ENCODE measurements around the gene CAV1. TPM values are rescaled to one million over a fixed set of nuclear protein-coding genes. Genes with fewer than 3 reads are reported as not detected.

CAV1 gene
- total RNA-seq, 4 donors from 2014 or later: 445 to 895 (median 578) TPM

DNA sequence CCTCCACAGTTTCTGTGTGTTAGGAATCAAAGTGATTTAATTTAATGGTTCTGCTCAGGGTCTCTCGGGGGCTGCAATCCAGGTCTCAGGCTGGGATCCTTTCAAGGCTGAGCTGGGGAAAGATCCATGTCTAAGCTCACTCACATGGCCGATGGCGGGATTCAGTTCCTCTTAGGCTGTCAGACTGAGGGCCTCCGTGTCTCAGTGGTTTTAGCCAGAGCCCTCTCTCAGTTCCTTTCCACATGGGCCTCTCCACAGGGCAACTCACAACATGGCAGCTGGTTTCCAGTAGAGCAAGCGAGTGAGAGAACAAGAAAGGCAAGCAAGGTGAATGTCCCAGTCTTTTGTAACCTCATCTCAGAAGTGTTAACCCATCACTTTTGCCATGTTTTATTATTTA is 26.9 kb downstream of the CAV1 start:
- TF ChIP-seq, protein P1, sequence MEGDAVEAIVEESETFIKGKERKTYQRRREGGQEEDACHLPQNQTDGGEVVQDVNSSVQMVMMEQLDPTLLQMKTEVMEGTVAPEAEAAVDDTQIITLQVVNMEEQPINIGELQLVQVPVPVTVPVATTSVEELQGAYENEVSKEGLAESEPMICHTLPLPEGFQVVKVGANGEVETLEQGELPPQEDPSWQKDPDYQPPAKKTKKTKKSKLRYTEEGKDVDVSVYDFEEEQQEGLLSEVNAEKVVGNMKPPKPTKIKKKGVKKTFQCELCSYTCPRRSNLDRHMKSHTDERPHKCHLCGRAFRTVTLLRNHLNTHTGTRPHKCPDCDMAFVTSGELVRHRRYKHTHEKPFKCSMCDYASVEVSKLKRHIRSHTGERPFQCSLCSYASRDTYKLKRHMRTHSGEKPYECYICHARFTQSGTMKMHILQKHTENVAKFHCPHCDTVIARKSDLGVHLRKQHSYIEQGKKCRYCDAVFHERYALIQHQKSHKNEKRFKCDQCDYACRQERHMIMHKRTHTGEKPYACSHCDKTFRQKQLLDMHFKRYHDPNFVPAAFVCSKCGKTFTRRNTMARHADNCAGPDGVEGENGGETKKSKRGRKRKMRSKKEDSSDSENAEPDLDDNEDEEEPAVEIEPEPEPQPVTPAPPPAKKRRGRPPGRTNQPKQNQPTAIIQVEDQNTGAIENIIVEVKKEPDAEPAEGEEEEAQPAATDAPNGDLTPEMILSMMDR (IDR thresholded peaks at IDR 0.05; ENCODE audit: low read depth): no peak

DNA sequence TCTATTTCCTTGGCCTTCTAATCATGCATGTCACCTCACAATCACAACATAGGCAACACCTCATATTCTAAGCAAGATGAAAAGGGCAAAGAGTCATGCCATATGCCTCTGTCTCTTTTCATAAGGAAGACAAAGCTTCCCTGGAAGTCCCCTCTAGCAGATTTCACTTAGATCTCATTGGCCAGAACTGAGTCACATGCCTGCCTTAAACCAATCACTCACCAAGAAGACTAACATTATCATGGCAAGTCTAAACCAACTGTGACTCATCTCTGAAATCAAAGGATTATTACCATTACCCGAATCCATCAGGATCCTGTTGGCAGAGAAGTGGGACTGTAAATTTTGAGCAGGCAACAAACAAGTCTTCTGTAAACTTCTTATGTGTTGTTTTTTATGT is 27.8 kb downstream of the CAV1 start:
- TF ChIP-seq, protein P1 (IDR thresholded peaks at IDR 0.05; ENCODE audit: low read depth): no peak

DNA sequence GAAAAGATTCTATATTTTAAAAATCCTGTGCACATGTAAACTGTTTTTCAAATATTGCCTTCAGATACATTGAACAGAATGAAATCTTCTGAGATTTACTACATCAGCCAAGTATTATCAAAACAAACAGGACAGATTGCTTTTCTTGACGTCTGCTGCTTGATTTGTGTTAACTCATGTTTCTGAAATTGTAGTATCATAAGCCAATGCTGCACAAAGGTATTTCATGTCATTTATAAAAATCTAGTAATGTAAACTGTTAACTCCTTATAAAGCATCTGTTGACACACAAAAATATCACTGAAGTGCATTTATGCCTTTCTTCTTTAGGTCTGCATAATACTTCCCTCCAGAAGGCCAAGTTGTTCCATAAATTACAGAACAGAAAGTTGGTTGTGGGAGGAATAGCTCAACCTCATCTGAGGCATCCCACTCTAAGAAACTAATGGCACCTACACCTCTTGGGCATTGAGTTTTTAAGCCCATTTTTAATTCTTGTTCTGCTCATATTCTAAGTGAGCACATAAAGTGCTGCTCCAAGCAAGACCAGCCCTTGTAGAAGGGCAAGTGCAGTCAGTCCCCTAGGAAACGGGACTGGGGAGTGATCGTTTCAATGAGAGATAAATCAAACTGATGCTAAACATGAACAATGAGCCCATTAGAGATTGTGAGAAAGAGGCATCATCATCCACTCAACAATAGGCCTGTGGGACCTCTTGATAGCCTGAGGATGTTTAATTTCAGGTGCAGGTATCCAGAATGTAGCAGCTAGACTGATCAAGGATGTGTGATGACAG is 28.5 kb downstream of the CAV1 start:
- TF ChIP-seq, protein P1 (IDR thresholded peaks at IDR 0.05; ENCODE audit: low read depth): no peak

DNA sequence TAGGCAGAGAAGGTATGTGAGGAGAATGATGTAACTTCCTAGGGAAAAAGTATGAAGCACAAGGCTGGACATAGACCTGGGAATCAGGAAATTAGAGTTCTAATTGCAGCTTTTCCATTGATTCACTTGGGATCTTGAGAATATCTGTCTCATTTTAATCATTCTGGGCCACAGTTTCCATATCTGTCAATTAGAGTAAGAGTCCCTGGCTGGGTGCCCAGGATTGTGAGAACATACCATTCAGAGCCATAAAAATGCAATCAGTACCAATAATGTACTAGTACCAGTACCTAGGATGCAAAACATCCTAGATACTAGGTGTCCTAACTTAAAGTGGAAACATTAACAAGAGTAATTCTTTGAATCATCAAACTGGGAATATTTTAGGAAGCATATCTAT is 29.6 kb downstream of the CAV1 start:
- TF ChIP-seq, protein P1 (IDR thresholded peaks at IDR 0.05; ENCODE audit: low read depth): no peak

DNA sequence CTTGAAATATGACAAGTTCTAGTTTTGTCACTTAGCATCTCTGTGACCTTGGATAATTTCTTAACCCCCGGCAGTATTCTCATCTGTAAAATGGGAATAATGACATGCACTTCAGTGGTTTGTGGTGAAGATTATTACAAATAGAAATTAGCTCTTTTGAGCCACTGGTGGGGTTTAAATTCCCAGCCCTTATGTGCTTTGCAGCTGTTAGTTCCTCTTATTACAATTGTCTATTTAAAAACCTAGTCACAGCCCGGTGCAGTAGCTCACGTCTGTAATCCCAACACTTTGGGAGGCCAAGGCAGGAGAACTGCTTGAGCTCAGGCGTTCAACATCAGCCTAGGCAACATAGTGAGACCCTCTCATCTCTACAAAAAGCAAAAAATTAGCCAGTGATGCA is 30.1 kb downstream of the CAV1 start:
- TF ChIP-seq, protein P1 (IDR thresholded peaks at IDR 0.05; ENCODE audit: low read depth): no peak

DNA sequence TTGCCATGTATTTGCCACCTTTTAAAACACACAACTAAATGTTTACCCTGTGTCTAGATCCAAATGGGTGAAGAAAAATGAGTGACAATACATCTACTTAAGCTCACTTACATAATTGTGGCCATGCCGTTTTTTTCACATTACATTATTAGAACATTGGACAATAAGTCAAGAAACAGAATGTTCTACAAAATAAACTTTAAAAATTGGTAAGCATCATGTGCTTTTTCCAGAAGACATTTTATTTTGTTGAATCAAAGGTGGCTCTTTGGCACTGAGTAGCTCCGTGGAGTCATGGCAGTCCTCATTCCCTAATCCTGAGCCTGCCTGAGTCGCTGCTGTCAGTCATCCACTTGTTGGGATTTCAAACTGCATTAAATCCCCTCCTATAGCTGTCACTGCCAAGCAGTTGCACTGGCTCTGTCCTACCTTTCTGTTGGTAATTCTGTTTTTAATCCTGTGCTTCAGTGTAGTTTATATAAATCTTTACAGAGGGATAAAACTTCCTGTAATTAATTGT is 32.3 kb downstream of the CAV1 start:
- TF ChIP-seq, protein P1 (IDR thresholded peaks at IDR 0.05; ENCODE audit: low read depth): no peak

DNA sequence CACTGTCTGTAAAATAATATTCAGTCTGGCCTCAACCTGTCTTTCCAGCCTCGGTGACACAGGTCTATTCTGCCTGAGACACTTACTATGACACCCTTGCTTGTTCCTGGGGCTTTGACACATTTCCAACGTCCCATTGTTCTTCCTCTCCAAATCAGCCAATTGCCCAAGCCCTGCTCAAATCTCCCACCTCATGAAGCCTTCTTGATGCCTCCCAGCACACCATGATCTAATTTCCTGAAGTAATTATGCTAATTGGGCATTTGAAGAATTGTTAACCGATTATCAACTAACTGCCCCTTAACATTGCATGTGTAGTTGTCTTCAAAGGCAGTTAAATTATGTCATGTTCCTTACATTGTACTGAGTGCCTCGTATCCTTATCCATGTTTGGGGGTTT is 33.1 kb downstream of the CAV1 start:
- TF ChIP-seq, protein P1 (IDR thresholded peaks at IDR 0.05; ENCODE audit: low read depth): no peak

Measured in subcutaneous adipose tissue (tissue), 4 donors.